Neural cell (in vitro differentiated cells): Measurements from ENCODE around the gene PTGER1. TPM values are rescaled to one million over a fixed set of nuclear protein-coding genes. Genes with fewer than 3 reads are reported as not detected.

Experiments used
- H2AFZ ChIP-seq: fragments of 200-600, 300-800 bp; sonication (generic), shearing (Covaris generic); 2 replicates; pipeline ENCODE4 v1.6.0; 2014; ENCODE audit warnings: low read depth, mild to moderate bottlenecking, antibody characterized with exemption, low read length, moderate library complexity
- H3F3A ChIP-seq: fragments of 200-600 bp; shearing (Covaris generic); 2 replicates; pipeline ENCODE4 v1.6.1; 2016; ENCODE audit warnings: mild to moderate bottlenecking, moderate library complexity, mixed read lengths, antibody characterized with exemption, low read length; ENCODE audit not compliant: insufficient read depth, poor library complexity, severe bottlenecking
- H3K27ac ChIP-seq: fragments of 200-600, 300-800 bp; sonication (generic), shearing (Covaris generic); 2 replicates; pipeline ENCODE4 v1.5.1; 2014; ENCODE audit warnings: mild to moderate bottlenecking, low read length, moderate library complexity
- H3K27me3 ChIP-seq: fragments of 300-800, 200-600 bp; sonication (generic), shearing (Covaris generic); 2 replicates; pipeline ENCODE4 v1.6.0; 2014; ENCODE audit warnings: mild to moderate bottlenecking, low read depth, low read length, moderate library complexity; ENCODE audit not compliant: insufficient read depth
- H3K36me3 ChIP-seq: fragments of 300-800, 200-600 bp; sonication (generic), shearing (Covaris generic); 2 replicates; pipeline ENCODE4 v1.5.1; 2014; ENCODE audit warnings: mild to moderate bottlenecking, antibody characterized with exemption, low read length, moderate library complexity; ENCODE audit not compliant: insufficient read depth
- H3K4me2 ChIP-seq: fragments of 300-800, 200-600 bp; sonication (generic), shearing (Covaris generic); 2 replicates; pipeline ENCODE4 v1.6.0; 2014; ENCODE audit warnings: mild to moderate bottlenecking, low read length
- H3K4me3 ChIP-seq: fragments of 300-800, 200-600 bp; sonication (generic), shearing (Covaris generic); 2 replicates; pipeline ENCODE4 v1.5.1; 2014; ENCODE audit warnings: mild to moderate bottlenecking, low read length, moderate library complexity
- H3K79me2 ChIP-seq: fragments of 200-600 bp; shearing (Covaris generic); replicated peaks from 2 replicates; pipeline ENCODE4 v1.6.0; 2014; ENCODE audit warnings: mild to moderate bottlenecking, low read length, moderate library complexity; ENCODE audit not compliant: insufficient read depth
- H3K9ac ChIP-seq: fragments of 300-800, 200-600 bp; sonication (generic), shearing (Covaris generic); 2 replicates; pipeline ENCODE4 v1.6.1; 2016; ENCODE audit warnings: mild to moderate bottlenecking, low read length, mixed read lengths
- H3K9me2 ChIP-seq: fragments of 200-600 bp; shearing (Covaris generic); 2 replicates; pipeline ENCODE4 v1.6.1; 2016; ENCODE audit warnings: mild to moderate bottlenecking, low read length, mixed read lengths; ENCODE audit not compliant: insufficient read depth
- H3K9me3 ChIP-seq: fragments of 200-600, 300-800 bp; sonication (generic), shearing (Covaris generic); 2 replicates; pipeline ENCODE4 v1.6.1; 2016; ENCODE audit warnings: mild to moderate bottlenecking, mixed run types, low read length, moderate library complexity, mixed read lengths
- H4K20me1 ChIP-seq: fragments of 200-600 bp; shearing (Covaris generic); 2 replicates; pipeline ENCODE4 v1.6.1; 2016; ENCODE audit warnings: mild to moderate bottlenecking, mixed run types; ENCODE audit not compliant: insufficient read depth
- CTCF ChIP-seq: fragments of 450-650 bp; IDR thresholded peaks from 2 replicates; pipeline ENCODE4 v1.5.1; 2014; ENCODE audit warnings: antibody characterized with exemption, mild to moderate bottlenecking, moderate library complexity; ENCODE audit not compliant: poor library complexity, severe bottlenecking
- EP300 ChIP-seq: fragments of 450-650 bp; conservative IDR thresholded peaks from 2 replicates; pipeline ENCODE4 v1.6.1; 2014; ENCODE audit warnings: antibody characterized with exemption, mild to moderate bottlenecking, moderate library complexity; ENCODE audit not compliant: poor library complexity, severe bottlenecking
- EZH2 ChIP-seq: fragments of 200-600, 300-800 bp; shearing (Covaris generic), sonication (generic); IDR thresholded peaks from 2 replicates; pipeline ENCODE4 v1.6.1; 2014; ENCODE audit warnings: antibody characterized with exemption, low read length, borderline replicate concordance, mild to moderate bottlenecking; ENCODE audit not compliant: insufficient read depth, poor library complexity, severe bottlenecking
- MXI1 ChIP-seq: fragments of 450-650 bp; conservative IDR thresholded peaks from 2 replicates; pipeline ENCODE4 v1.6.1; 2014; ENCODE audit warnings: antibody characterized with exemption, mild to moderate bottlenecking; ENCODE audit not compliant: poor library complexity, severe bottlenecking
- POLR2AphosphoS5 ChIP-seq: IDR thresholded peaks from 2 replicates; pipeline ENCODE4 v1.6.1; 2012
- RAD21 ChIP-seq: fragments of 450-650 bp; conservative IDR thresholded peaks from 2 replicates; pipeline ENCODE4 v1.6.1; 2014; ENCODE audit warnings: antibody characterized with exemption, mild to moderate bottlenecking, moderate library complexity
- REST ChIP-seq: IDR thresholded peaks from 2 replicates; pipeline ENCODE4 v1.6.1; 2012; ENCODE audit warnings: borderline replicate concordance
- SMC3 ChIP-seq: fragments of 450-650 bp; conservative IDR thresholded peaks from 2 replicates; pipeline ENCODE4 v1.6.1; 2014; ENCODE audit warnings: antibody characterized with exemption, mild to moderate bottlenecking, moderate library complexity; ENCODE audit not compliant: poor library complexity
- TAF1 ChIP-seq: IDR thresholded peaks from 2 replicates; pipeline ENCODE4 v1.6.1; 2012; ENCODE audit warnings: low read depth
- polyA plus RNA-seq: library from polyadenylated mRNA; depleted of rRNA; stranded (reverse); fragments of >200 nt; gene quantifications from 2 replicates; pipeline ENCODE4 v1.2.3, GENCODE V29; 2014

The PTGER1 gene
- polyA plus RNA-seq, 1 donor from 2014 or later: not detected

DNA sequence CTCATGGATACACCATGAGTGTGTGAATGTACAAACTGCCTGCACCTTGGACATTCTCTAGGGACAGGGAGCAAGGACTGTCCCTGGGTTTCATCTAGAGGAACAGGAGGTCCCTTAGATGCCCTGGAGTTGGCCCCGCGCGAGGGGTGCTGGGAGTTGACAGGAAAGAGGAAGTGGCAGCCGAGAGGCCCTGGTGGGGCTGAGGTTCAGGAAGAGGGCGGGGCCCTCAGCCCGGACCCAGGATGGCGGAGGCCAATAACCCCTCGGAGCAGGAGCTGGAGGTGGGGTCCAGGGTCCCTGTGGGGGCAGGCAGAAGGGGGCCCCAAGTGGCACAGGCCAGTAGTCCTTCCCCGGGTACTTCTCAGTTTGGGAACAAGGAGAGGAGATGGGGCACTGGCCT, 35.1 kb downstream of the PTGER1 start:
- Histone ChIP-seq H3K9me2 (no peaks in the 10 kb centered on the region), H3K36me3 (peaks cover 9% of the 10 kb centered on the region), H3K27me3 (no peaks in the 10 kb centered on the region), H3K4me2 (no peak overlapping the region), H3K9me3 (no peaks in the 10 kb centered on the region), H3K27ac (no peak overlapping the region), H3K4me3 (no peak overlapping the region), H3K79me2 (peaks cover 5% of the 10 kb centered on the region), H4K20me1 (no peaks in the 10 kb centered on the region), H3K9ac (no peak overlapping the region), H2AFZ (no peak overlapping the region), H3F3A (no peaks in the 10 kb centered on the region)
- TF ChIP-seq POLR2AphosphoS5: no peak
- TF ChIP-seq SMC3: no peak

- no peak overlapping the region for H3K27ac ChIP-seq
- H3F3A ChIP-seq: no peaks in the 10 kb centered on the region
- no peak overlapping the region for H3K9ac ChIP-seq
- no peak overlapping the region for H3K4me2 ChIP-seq
- H3K27me3 ChIP-seq: no peaks in the 10 kb centered on the region
- H3K9me3 ChIP-seq: no peaks in the 10 kb centered on the region
- no peak overlapping the region for H3K4me3 ChIP-seq
- TF ChIP-seq MXI1 (no peak), TAF1 (no peak), EP300 (no peak), RAD21 (no peak), REST (no peak)
- H3K36me3 ChIP-seq: peaks cover 7% of the 10 kb centered on the region
- no peak overlapping the region for H2AFZ ChIP-seq
- peaks cover 5% of the 10 kb centered on the region for H3K79me2 ChIP-seq
- no peaks in the 10 kb centered on the region for H4K20me1 ChIP-seq
- no peaks in the 10 kb centered on the region for H3K9me2 ChIP-seq
Measured at GRCh38 chr19:14439014-14439413, 36.1 kb downstream of the PTGER1 start.

GRCh38 chr19:14437578-14438140, 37.5 kb downstream of the PTGER1 start:
- H2AFZ ChIP-seq: no peak overlapping the region
- H3K79me2 ChIP-seq: peaks cover 6% of the 10 kb centered on the region
- H3K36me3 ChIP-seq: no peaks in the 10 kb centered on the region
- H3K27ac ChIP-seq: no peak overlapping the region
- no peak overlapping the region for H3K9ac ChIP-seq
- H3K4me3 ChIP-seq: no peak overlapping the region
- no peaks in the 10 kb centered on the region for H3K27me3 ChIP-seq
- no peak overlapping the region for H3K4me2 ChIP-seq
- H3K9me3 ChIP-seq: no peaks in the 10 kb centered on the region
- H3F3A ChIP-seq: no peaks in the 10 kb centered on the region
- H4K20me1 ChIP-seq: no peaks in the 10 kb centered on the region
- TF ChIP-seq POLR2AphosphoS5 (no peak), MXI1 (no peak), EP300 (no peak), SMC3 (no peak), CTCF (no peak), TAF1 (no peak), RAD21 (no peak), REST (no peak), EZH2 (no peak)
- H3K9me2 ChIP-seq: no peaks in the 10 kb centered on the region
